SK-MEL-5 (cell line): Measurements from ENCODE around the gene LRRC4. TPM values are rescaled to one million over a fixed set of nuclear protein-coding genes. Genes with fewer than 3 reads are reported as not detected.

Source experiments
- total RNA-seq: library from RNA; depleted of rRNA; stranded (reverse); fragments of >200 nt; shearing (Covaris generic); gene quantifications from 2 replicates; pipeline ENCODE4 v1.2.3, GENCODE V29; 2014; rRNA removed

The LRRC4 gene
- total RNA-seq, 1 experiment from 2014 or later, result not detected

Other genes starting within 250 kb of the LRRC4 start
- gene LEP, start 209.8 kb upstream of the LRRC4 start, total RNA-seq, result not detected in 2 replicates